WTC11 (cell line): ENCODE results near the gene FAM163A.

Experiments
- CREB1 ChIP-seq: sonication (generic); formaldehyde crosslinking; IDR thresholded peaks from 2 replicates; pipeline ENCODE4 v1.8.0; 2023; ENCODE audit warnings: mild to moderate bottlenecking, missing genetic modification reagents
- CTCF ChIP-seq: fragments of 200-600 bp; IDR thresholded peaks from 2 replicates; pipeline ENCODE4 v1.8.0; 2022; ENCODE audit warnings: antibody characterized with exemption
- FOXK1 ChIP-seq: sonication (generic); formaldehyde crosslinking; IDR thresholded peaks from 2 replicates; pipeline ENCODE4 v1.8.0; 2022; ENCODE audit warnings: mild to moderate bottlenecking, moderate library complexity, missing genetic modification reagents
- TEAD1 ChIP-seq: sonication (generic); formaldehyde crosslinking; IDR thresholded peaks from 2 replicates; pipeline ENCODE4 v1.8.0; 2022; ENCODE audit warnings: mild to moderate bottlenecking, missing genetic modification reagents
- TEAD4 ChIP-seq: sonication (generic); formaldehyde crosslinking; IDR thresholded peaks from 2 replicates; pipeline ENCODE4 v1.8.0; 2022; ENCODE audit warnings: mild to moderate bottlenecking, missing genetic modification reagents
- TP53 ChIP-seq: sonication (generic); formaldehyde crosslinking; IDR thresholded peaks from 2 replicates; pipeline ENCODE4 v1.8.1; 2023; ENCODE audit warnings: mild to moderate bottlenecking, missing genetic modification reagents
- ZNF138 ChIP-seq: sonication (generic); formaldehyde crosslinking; conservative IDR thresholded peaks from 2 replicates; pipeline ENCODE4 v1.8.1; 2022; ENCODE audit warnings: mild to moderate bottlenecking, moderate library complexity, missing genetic modification reagents
- ZNF263 ChIP-seq: sonication (generic); formaldehyde crosslinking; IDR thresholded peaks from 2 replicates; pipeline ENCODE4 v1.8.1; 2022; ENCODE audit warnings: low read depth, mild to moderate bottlenecking, moderate library complexity, missing genetic modification reagents
- TF ChIP-seq, protein P1 (sequence below): sonication (generic); formaldehyde crosslinking; IDR thresholded peaks from 2 replicates; pipeline ENCODE4 v1.8.1; 2023; ENCODE audit warnings: mild to moderate bottlenecking, missing genetic modification reagents
- TF ChIP-seq, protein P2 (sequence below): sonication (generic); formaldehyde crosslinking; IDR thresholded peaks from 2 replicates; pipeline ENCODE4 v1.8.0; 2022; ENCODE audit warnings: missing genetic modification reagents
- TF ChIP-seq, protein P3 (sequence below): sonication (generic); formaldehyde crosslinking; conservative IDR thresholded peaks from 2 replicates; pipeline ENCODE4 v1.8.1; 2022; ENCODE audit warnings: mild to moderate bottlenecking, missing genetic modification reagents

DNA sequence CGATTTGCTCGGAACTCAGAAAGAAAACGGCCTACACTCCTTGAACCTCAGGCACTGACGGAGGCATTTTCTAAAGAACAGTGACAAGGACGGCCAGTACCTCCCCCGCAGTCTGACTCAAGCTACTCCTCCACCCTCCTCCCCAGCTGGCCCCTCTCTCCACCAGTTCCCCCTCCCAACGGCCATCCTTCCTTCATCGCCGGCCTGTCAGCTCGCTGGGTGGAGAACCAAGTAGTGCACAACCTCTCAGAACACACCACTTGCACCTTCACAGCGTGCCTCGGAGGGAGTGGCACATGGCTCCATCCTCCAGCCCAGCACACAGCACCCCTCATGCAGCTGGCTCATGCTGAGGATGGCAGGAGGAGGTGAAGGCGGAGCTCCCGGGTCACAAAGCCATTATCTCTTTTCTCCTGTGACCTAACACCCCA, 75.7 kb downstream of the FAM163A start:
- TF ChIP-seq ZNF138 (no peak), CTCF (no peak), FOXK1 (CRISPR knock-in tag) (no peak), CREB1 (CRISPR knock-in tag) (no peak), ZNF263 (CRISPR knock-in tag) (no peak), TEAD1 (CRISPR knock-in tag) (no peak), TEAD4 (CRISPR knock-in tag) (no peak), TP53 (CRISPR knock-in tag) (no peak)
- TF ChIP-seq, protein P1, sequence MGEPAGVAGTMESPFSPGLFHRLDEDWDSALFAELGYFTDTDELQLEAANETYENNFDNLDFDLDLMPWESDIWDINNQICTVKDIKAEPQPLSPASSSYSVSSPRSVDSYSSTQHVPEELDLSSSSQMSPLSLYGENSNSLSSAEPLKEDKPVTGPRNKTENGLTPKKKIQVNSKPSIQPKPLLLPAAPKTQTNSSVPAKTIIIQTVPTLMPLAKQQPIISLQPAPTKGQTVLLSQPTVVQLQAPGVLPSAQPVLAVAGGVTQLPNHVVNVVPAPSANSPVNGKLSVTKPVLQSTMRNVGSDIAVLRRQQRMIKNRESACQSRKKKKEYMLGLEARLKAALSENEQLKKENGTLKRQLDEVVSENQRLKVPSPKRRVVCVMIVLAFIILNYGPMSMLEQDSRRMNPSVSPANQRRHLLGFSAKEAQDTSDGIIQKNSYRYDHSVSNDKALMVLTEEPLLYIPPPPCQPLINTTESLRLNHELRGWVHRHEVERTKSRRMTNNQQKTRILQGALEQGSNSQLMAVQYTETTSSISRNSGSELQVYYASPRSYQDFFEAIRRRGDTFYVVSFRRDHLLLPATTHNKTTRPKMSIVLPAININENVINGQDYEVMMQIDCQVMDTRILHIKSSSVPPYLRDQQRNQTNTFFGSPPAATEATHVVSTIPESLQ: no peak
- TF ChIP-seq, protein P2, sequence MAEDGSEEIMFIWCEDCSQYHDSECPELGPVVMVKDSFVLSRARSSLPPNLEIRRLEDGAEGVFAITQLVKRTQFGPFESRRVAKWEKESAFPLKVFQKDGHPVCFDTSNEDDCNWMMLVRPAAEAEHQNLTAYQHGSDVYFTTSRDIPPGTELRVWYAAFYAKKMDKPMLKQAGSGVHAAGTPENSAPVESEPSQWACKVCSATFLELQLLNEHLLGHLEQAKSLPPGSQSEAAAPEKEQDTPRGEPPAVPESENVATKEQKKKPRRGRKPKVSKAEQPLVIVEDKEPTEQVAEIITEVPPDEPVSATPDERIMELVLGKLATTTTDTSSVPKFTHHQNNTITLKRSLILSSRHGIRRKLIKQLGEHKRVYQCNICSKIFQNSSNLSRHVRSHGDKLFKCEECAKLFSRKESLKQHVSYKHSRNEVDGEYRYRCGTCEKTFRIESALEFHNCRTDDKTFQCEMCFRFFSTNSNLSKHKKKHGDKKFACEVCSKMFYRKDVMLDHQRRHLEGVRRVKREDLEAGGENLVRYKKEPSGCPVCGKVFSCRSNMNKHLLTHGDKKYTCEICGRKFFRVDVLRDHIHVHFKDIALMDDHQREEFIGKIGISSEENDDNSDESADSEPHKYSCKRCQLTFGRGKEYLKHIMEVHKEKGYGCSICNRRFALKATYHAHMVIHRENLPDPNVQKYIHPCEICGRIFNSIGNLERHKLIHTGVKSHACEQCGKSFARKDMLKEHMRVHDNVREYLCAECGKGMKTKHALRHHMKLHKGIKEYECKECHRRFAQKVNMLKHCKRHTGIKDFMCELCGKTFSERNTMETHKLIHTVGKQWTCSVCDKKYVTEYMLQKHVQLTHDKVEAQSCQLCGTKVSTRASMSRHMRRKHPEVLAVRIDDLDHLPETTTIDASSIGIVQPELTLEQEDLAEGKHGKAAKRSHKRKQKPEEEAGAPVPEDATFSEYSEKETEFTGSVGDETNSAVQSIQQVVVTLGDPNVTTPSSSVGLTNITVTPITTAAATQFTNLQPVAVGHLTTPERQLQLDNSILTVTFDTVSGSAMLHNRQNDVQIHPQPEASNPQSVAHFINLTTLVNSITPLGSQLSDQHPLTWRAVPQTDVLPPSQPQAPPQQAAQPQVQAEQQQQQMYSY: no peak
- TF ChIP-seq, protein P3, sequence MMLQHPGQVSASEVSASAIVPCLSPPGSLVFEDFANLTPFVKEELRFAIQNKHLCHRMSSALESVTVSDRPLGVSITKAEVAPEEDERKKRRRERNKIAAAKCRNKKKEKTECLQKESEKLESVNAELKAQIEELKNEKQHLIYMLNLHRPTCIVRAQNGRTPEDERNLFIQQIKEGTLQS (CRISPR knock-in tag): no peak
